ENCODE measurements around the gene ZNF385C.

GRCh38 chr17:41996855-41997164 is 101.5 kb downstream of the ZNF385C start:
- TF ChIP-seq CTCF (IDR thresholded peaks at IDR 0.05): no peak
- no peak for TF ChIP-seq POLR2AphosphoS5 (IDR thresholded peaks at IDR 0.05)

Data from prostate gland (tissue), 2 donors.